ENCODE results near the gene LRRIQ1.

GRCh38 chr12:84995641-84996040, 40.5 kb upstream of the LRRIQ1 start:
- TF ChIP-seq CTCF (IDR thresholded peaks at IDR 0.05; ENCODE audit: low read depth, low read length, missing input control) (no peak), JUND (IDR thresholded peaks at IDR 0.05) (no peak), REST (IDR thresholded peaks at IDR 0.05) (no peak), YY1 (IDR thresholded peaks at IDR 0.05) (no peak), FOXA1 (IDR thresholded peaks at IDR 0.05) (no peak), GABPA (IDR thresholded peaks at IDR 0.05 in 1 of 2, conservative IDR thresholded peaks at IDR 0.05 in 1 of 2) (no peak), TAF1 (conservative IDR thresholded peaks at IDR 0.05) (no peak), MAX (IDR thresholded peaks at IDR 0.05) (no peak), RAD21 (IDR thresholded peaks at IDR 0.05) (no peak)

Data from liver (tissue), 3 donors.